Measurements from ENCODE around the gene KAZN.

KAZN gene

DNA sequence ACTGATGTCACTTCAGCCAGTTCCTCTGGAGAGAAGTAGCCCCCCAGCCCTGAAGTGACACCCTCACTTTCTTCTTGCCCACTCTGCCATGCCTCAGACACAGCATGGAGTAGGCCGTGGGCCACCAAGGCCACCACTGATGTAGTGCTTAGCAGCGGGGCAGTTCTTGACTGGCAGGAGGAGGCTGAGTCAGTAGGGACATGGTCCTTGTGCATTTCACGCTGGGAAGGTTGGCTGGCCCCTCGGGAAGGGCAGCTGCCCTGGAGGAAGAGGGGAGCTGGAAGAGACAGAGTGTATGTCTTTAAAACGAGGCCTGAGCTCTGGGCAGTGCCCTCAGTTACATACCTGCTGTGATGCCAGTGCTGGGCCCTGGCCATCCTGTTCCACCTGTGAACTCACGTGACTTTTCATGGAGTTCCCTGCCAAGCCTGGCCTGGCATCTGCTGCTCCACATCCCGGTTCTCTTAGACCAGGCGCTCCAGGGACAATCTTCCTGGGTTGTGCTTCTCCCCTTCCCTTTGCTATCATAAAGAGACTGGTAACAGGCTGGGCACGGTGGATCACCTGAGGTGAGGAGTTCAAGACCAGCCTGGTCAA is 396.5 kb downstream of the KAZN start:
- DNase-seq (ENCODE audit: low read depth), result no peak
- no peak overlapping the region for H3K4me3 ChIP-seq (ENCODE audit: low read depth, low read length)

DNA sequence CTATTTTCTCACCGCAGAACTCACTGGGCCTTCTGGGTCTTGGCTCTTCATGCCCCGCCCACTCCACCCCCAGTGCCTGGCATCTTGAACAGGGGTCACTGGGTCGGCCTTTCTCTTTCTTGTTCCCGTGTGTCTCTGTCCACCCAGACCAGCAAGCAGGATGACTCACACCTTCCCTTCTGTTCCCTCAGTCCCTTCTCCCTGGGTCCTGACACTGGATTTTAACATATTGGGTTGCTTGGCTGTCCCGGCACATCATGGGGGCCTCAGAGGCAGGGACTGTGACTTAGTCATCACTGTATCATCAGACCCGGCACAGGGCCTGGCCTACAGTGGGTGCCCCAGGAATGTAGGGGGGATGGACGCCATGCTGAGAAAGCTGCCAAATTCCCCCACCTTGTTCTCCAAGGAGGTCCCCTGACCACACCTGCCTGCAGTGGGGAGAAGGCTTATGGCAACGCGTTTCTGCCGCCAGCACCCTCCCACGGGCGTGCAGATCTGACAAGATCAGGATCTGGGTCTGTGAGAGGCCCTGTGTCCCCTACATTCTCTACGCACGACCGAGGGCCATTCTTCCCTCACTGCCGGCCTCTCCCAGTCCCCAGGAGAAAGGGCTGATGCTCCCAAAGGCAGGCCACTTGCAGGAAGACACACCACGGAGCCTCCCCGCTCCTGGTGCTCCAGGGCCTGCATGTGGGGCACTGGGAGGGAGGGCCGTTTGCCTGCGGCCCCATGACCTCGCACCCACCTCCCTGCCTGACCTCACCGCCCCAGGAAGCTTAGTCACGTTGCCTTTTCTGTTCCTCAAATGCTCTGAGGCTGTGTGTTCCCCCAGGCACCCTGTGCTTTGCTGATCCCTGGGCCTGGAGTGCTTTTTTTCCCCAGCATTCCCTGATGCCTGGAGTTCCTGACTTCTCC is 397.9 kb downstream of the KAZN start:
- no peak overlapping the region for H3K4me3 ChIP-seq (ENCODE audit: low read depth, low read length)
- DNase-seq (ENCODE audit: low read depth), result peak; percentile 35

- DNase-seq (ENCODE audit: low read depth), result no peak
- H3K4me3 ChIP-seq (ENCODE audit: low read depth, low read length), result no peak overlapping the region
Observed at GRCh38 chr1:14997646-14998276, 399.3 kb downstream of the KAZN start.

- no peak overlapping the region for H3K4me3 ChIP-seq (ENCODE audit: low read depth, low read length)
- DNase-seq (ENCODE audit: low read depth), result no peak
Observed at GRCh38 chr1:14999441-14999840, 401.0 kb downstream of the KAZN start.

- no peak for DNase-seq (ENCODE audit: low read depth)
- no peak overlapping the region for H3K4me3 ChIP-seq (ENCODE audit: low read depth, low read length)
Observed at GRCh38 chr1:15000030-15000429, 401.5 kb downstream of the KAZN start.

- no peak overlapping the region for H3K4me3 ChIP-seq (ENCODE audit: low read depth, low read length)
- no peak for DNase-seq (ENCODE audit: low read depth)
Observed at GRCh38 chr1:15000671-15001070, 402.2 kb downstream of the KAZN start.

DNA sequence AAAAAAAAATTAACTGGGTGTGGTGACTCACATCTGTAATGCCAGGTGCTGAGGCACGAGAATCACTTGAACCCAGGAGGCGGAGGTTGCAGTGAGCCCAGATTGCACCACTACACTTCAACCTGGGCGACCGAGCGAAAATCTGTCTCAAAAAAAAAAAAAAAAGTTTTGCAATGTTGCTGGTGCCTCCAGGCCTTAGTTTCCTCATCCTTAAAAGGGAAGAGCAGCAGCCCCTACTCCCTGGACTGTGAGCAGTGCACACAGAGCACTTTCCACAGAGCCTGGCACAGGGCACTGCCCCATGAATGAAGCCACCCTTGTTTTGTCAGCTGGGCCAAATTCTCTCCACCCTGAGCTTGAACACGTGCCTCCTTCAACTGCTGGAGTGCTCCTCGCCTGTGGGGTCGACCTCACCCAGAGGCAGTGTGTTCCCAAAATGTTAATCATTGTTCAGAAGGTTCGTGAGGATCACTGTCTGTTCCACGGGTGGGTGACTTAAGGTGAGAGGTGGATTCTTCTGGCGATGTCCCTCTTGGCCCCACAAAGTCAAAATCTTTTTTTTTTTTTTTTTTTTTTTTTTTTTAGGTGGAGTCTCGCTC is 402.9 kb downstream of the KAZN start:
- DNase-seq (ENCODE audit: low read depth), result no peak
- H3K4me3 ChIP-seq (ENCODE audit: low read depth, low read length), result no peak overlapping the region

- no peak for DNase-seq (ENCODE audit: low read depth)
- no peak overlapping the region for H3K4me3 ChIP-seq (ENCODE audit: low read depth, low read length)
Observed at GRCh38 chr1:15002325-15002724, 403.8 kb downstream of the KAZN start.

DNA sequence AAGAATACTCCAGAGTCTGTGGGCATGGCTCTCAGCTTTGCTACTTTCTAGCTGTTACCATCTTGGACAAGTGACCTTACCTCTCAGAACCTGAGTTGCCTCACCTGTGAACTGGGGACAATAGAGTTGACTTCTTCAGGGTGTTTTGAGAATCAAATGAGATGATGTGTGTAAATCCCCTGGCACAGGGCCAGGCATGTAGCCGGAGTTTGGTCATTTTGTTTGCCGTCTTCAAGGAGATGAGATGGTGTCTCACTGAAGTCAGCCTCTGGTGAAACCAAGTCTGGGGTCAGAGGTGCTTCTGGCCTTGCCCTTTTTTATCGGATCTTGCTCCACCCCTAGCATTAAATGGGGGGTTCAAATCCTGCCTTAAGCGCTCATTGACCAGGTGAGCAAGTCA is 405.9 kb downstream of the KAZN start:
- H3K4me3 ChIP-seq (ENCODE audit: low read depth, low read length), result no peak overlapping the region
- no peak for DNase-seq (ENCODE audit: low read depth)

DNA sequence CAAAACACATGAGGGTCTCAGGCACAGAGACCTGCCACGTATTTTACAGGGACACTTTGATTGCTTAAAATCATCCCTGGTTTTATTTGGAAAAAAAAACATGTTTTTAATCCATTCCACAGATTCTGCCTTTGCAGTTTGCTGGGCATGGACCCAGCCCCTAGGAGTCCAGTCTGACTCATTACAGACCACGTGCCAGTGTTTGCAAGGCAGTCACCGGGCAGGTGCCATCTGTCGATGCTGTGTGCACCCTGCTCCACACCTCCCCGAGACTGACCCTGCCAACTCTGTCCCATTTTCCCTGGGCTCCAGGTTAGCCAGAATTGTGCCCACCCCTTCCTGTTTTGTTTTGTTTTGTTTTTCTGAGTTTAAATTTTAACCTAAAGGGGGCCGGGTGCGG is 406.6 kb downstream of the KAZN start:
- DNase-seq (ENCODE audit: low read depth), result no peak
- H3K4me3 ChIP-seq (ENCODE audit: low read depth, low read length), result no peak overlapping the region

DNA sequence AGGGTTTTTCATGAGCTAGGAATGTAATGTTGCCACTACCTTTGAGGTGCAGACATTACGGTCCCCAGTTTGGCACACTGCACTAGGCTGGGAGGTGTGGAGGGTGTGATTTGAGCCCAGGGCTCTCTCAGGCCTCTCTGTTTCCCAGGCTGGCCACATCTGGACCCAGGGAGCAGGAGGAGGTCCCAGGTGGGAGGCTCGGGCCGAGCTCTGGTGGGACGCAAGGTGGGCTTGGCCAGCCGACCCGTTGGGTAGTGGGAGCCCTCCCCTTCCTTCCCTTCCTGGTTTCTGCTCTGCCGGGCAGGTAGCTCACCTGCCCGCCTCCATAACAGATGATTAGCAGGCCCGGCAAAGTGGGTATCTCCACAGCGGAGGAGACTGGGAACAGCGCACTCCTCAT is 408.9 kb downstream of the KAZN start:
- no peak overlapping the region for H3K4me3 ChIP-seq (ENCODE audit: low read depth, low read length)

DNA sequence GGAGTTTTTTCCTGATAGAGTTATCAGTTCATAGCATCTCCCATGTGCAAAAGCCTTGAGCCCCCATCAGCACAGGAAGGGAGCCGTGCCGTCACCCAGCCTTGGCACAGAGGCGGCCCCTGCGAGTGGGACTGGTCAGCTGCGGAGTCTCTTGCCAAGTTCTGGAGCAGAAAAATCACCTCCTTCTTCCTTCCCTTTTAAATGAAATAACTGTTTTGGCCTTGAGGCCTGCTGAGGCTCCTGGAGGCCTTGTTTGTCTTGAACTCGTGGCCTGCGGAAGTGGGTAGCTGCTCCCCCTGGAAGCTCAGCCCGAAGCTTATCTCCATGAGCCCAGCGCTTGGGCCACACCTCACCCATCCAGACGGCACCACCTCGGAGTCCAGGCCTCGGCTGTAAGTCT is 409.4 kb downstream of the KAZN start:
- DNase-seq (ENCODE audit: low read depth), result no peak
- H3K4me3 ChIP-seq (ENCODE audit: low read depth, low read length), result no peak overlapping the region

More for the DNA sequence above, 408.9 kb downstream of the KAZN start:
- DNase-seq (ENCODE audit: low read depth), result no peak

- no peak overlapping the region for H3K4me3 ChIP-seq (ENCODE audit: low read depth, low read length)
- DNase-seq (ENCODE audit: low read depth), result no peak
Observed at GRCh38 chr1:15008783-15009729, 410.6 kb downstream of the KAZN start.

DNA sequence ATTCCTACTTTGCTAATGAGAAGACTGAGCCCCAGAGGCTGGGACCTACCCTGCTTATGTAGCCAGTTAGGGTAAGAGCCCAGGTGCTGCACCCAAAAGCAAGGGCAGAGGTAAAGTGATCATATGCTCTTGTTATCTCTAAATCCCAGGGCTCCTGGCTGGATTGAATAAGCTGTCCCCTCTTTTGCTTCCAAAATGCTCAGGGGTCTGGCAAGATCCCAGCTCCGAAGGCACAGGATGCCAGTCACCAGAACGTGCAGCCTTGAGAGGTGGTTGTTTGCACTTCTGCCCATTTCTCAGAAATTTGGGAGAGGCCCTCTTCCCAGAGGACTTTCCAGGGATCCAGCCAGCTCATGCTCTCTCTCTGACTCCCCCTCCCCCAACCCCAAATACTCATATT is 412.7 kb downstream of the KAZN start:
- H3K4me3 ChIP-seq (ENCODE audit: low read depth, low read length), result no peak overlapping the region
- DNase-seq (ENCODE audit: low read depth), result no peak

GRCh38 chr1:15011661-15012060 is 413.2 kb downstream of the KAZN start:
- no peak for DNase-seq (ENCODE audit: low read depth)
- no peak overlapping the region for H3K4me3 ChIP-seq (ENCODE audit: low read depth, low read length)

DNA sequence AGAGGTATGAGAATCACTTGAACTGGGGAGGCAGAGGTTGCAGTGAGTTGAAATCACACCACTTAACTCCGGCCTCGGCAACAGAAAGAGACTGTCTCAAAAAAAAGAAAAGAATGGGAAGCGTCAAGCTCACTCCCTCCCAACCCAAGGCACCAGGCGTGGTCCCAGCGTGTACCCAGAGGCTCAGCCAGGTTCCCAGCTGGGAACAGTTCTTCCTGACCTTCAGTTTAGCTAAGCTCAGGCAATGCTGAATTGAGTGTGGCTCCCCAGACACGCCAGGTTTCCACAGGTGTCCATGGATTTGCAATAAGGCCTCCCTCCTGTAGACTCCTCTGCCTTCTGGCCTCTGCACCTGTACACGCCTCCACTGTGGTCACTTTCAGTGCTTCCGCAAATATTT is 414.3 kb downstream of the KAZN start:
- H3K4me3 ChIP-seq (ENCODE audit: low read depth, low read length), result no peak overlapping the region
- no peak for DNase-seq (ENCODE audit: low read depth)

- DNase-seq (ENCODE audit: low read depth), result no peak
- H3K4me3 ChIP-seq (ENCODE audit: low read depth, low read length), result no peak overlapping the region
Observed at GRCh38 chr1:15013767-15014166, 415.3 kb downstream of the KAZN start.

- no peak for DNase-seq (ENCODE audit: low read depth)
- H3K4me3 ChIP-seq (ENCODE audit: low read depth, low read length), result no peak overlapping the region
Observed at GRCh38 chr1:15014516-15014915, 416.0 kb downstream of the KAZN start.

- H3K4me3 ChIP-seq (ENCODE audit: low read depth, low read length), result no peak overlapping the region
- no peak for DNase-seq (ENCODE audit: low read depth)
Observed at GRCh38 chr1:15016001-15016400, 417.5 kb downstream of the KAZN start.
